AG04449 (cell line): ENCODE data around the gene CDK15.

Experiments
- CTCF ChIA-PET: fragments of 350-600 bp; formaldehyde crosslinking; extraction: SDS; loops from one replicate; lab custom pipeline; 2021; ENCODE audit warnings: antibody characterized with exemption; lab: Yijun Ruan, JAX
- POLR2A ChIA-PET: fragments of 400-600, 350-600 bp; formaldehyde crosslinking; extraction: SDS; loops from one replicate; lab custom pipeline; 2020; ENCODE audit warnings: antibody characterized with exemption, inconsistent platforms; lab: Yijun Ruan, JAX
- DNase-seq: peaks from one replicate; pipeline ENCODE4 v3.0.0-alpha.2; 2010; ENCODE audit warnings: low read depth, low spot score
- H3K4me3 ChIP-seq: 2 replicates; pipeline ENCODE4 v1.5.1; 2011; ENCODE audit warnings: low read depth, mild to moderate bottlenecking, control low read depth, low read length
- TF ChIP-seq, protein P1 (sequence below): IDR thresholded peaks from one replicate; pipeline ENCODE4 v1.5.1; 2011; ENCODE audit warnings: mild to moderate bottlenecking, moderate library complexity, low read length, control low read depth, inconsistent platforms; ENCODE audit not compliant: insufficient read depth; ENCODE audit errors: missing control alignments

The CDK15 gene

GRCh38 chr2:201765799-201766198, 40.5 kb upstream of the CDK15 start:
- POLR2A ChIA-PET = no interaction called here
- H3K4me3 ChIP-seq = no peak overlapping the region
- TF ChIP-seq, protein P1, sequence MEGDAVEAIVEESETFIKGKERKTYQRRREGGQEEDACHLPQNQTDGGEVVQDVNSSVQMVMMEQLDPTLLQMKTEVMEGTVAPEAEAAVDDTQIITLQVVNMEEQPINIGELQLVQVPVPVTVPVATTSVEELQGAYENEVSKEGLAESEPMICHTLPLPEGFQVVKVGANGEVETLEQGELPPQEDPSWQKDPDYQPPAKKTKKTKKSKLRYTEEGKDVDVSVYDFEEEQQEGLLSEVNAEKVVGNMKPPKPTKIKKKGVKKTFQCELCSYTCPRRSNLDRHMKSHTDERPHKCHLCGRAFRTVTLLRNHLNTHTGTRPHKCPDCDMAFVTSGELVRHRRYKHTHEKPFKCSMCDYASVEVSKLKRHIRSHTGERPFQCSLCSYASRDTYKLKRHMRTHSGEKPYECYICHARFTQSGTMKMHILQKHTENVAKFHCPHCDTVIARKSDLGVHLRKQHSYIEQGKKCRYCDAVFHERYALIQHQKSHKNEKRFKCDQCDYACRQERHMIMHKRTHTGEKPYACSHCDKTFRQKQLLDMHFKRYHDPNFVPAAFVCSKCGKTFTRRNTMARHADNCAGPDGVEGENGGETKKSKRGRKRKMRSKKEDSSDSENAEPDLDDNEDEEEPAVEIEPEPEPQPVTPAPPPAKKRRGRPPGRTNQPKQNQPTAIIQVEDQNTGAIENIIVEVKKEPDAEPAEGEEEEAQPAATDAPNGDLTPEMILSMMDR = no peak
- CTCF ChIA-PET = no interaction called here
- DNase-seq = no peak

DNA sequence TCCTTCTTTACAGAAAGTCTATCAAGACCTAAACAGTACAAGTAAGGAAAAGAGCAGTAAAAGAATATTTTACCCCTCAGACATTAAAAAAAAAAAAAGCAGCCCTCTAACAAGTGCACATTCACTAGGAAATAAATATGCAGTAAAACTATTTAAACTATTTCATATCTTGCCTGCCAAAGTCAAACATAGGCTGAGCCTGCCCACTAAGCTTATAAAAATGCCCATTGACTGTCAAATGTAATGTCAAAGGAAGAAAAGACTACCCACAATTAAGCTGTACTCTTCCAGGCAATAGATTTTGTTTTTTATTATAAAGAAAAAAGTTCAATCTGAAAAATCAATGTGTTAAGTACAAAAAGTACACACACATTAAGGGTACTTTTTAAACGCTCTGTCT, 37.4 kb upstream of the CDK15 start:
- CTCF ChIA-PET = interaction anchor here (1.0 to 1.9 kb wide), 3 partner anchors 10 to 266 kb away, joined by 3 to 9 read pairs (median 3); partner anchors contain the start of gene ALS2
- TF ChIP-seq, protein P1 = no peak

DNA sequence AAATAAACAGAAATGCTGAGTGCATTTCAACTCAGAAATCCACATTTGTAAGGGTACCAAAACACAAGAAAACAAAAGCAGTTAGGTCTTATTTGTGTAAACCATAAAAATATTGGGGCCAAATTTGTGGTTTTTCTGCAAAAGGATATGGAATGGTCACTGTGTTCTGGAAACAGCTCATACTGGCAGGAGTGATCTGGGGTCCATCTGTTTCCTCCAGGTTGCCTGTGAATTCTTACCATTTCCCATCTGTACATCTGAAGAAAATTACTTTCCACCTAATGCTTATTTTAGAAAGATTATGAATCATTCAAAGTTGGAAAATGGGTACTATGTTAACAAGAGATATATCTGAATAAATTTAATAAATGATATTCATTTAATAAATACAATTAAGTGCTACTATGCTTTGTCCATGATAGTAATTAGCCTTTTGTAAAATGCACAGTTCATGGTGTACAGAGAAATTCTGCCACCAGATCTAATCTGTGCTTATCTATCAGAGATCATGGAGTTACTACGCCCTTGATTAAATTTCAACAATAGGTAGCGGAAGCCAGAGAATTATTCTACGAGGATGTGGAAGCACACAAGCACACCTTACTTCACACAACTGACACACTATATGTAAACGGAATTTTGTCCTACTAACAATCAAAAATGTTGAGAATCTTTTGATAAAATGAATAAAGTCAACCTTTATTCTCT, 36.5 kb upstream of the CDK15 start:
- ChIA-PET CTCF (interaction anchor here (1.2 kb wide), 1 partner anchor 9 kb away, joined by 3 read pairs; no protein-coding TSS in a partner anchor), POLR2A (interaction anchor here (0.7 kb wide), 1 partner anchor 11 kb away, joined by 3 read pairs; the partner anchor contains the start of gene ALS2)
- DNase-seq = no peak
- no peak overlapping the region for H3K4me3 ChIP-seq
- TF ChIP-seq, protein P1 = no peak

More for the DNA sequence above, 37.4 kb upstream of the CDK15 start:
- no peak for DNase-seq
- POLR2A ChIA-PET = interaction anchor here (1.0 kb wide), 1 partner anchor 12 kb away, joined by 3 read pairs; the partner anchor contains the start of gene ALS2
- no peak overlapping the region for H3K4me3 ChIP-seq

GRCh38 chr2:201773990-201774389, 32.3 kb upstream of the CDK15 start:
- no peak overlapping the region for H3K4me3 ChIP-seq
- no peak for DNase-seq
- POLR2A ChIA-PET = no interaction called here

GRCh38 chr2:201774546-201774945, 31.8 kb upstream of the CDK15 start:
- ChIA-PET POLR2A (no interaction called here), CTCF (interaction anchor here (1.4 kb wide), 1 partner anchor 404 kb away, joined by 3 read pairs; no protein-coding TSS in a partner anchor)
- no peak for DNase-seq
- TF ChIP-seq, protein P1 = no peak
- no peak overlapping the region for H3K4me3 ChIP-seq

More at GRCh38 chr2:201773990-201774389, 32.3 kb upstream of the CDK15 start:
- CTCF ChIA-PET = interaction anchor here (1.4 kb wide), 1 partner anchor 404 kb away, joined by 3 read pairs; no protein-coding TSS in a partner anchor
- TF ChIP-seq, protein P1 = no peak

GRCh38 chr2:201775326-201775725, 31.0 kb upstream of the CDK15 start:
- ChIA-PET POLR2A (no interaction called here), CTCF (interaction anchor here (1.4 kb wide), 1 partner anchor 403 kb away, joined by 3 read pairs; no protein-coding TSS in a partner anchor)
- TF ChIP-seq, protein P1 = no peak
- no peak for DNase-seq
- H3K4me3 ChIP-seq = no peak overlapping the region
